Astrocyte (in vitro differentiated cells and primary cell): ENCODE results near the gene SALL2. TPM values are rescaled to one million over a fixed set of nuclear protein-coding genes. Genes with fewer than 3 reads are reported as not detected.
"Not testable (repeated sequence)": the region's sequence is repeated elsewhere in the genome, so short reads cannot be mapped to it uniquely, and the experiment has no call there.

Experiments
- DNase-seq: peaks from one replicate; pipeline ENCODE4 v3.0.0-alpha.2; 2010; ENCODE audit warnings: low read depth
- FAIRE-seq: peaks from 2 replicates; lab custom pipeline; 2011; peaks lifted over from hg19 to GRCh38; lab: Jason Lieb, UNC
- H2AFZ ChIP-seq: 2 replicates; pipeline ENCODE4 v1.6.0; 2012; ENCODE audit warnings: low read depth, low read length, inconsistent platforms
- H3K27ac ChIP-seq: 2 replicates; pipeline ENCODE4 v1.5.1; 2011; ENCODE audit warnings: low read depth, low read length, inconsistent platforms
- H3K27me3 ChIP-seq: 2 replicates; pipeline ENCODE4 v1.6.0; 2011; ENCODE audit warnings: low read length, inconsistent platforms; ENCODE audit not compliant: insufficient read depth
- H3K36me3 ChIP-seq: 2 replicates; pipeline ENCODE4 v1.5.1; 2011; ENCODE audit warnings: low read length, inconsistent platforms; ENCODE audit not compliant: insufficient read depth
- H3K4me1 ChIP-seq: 2 replicates; pipeline ENCODE4 v1.5.1; 2011; ENCODE audit warnings: low read length, inconsistent platforms; ENCODE audit not compliant: insufficient read depth
- H3K4me2 ChIP-seq: 2 replicates; pipeline ENCODE4 v1.6.0; 2012; ENCODE audit warnings: low read length, inconsistent platforms
- H3K4me3 ChIP-seq: 2 replicates; pipeline ENCODE4 v1.5.1; 2011; ENCODE audit warnings: low read depth, mild to moderate bottlenecking, low read length, inconsistent platforms; ENCODE audit not compliant: insufficient read depth
- H3K79me2 ChIP-seq: 2 replicates; pipeline ENCODE4 v1.6.0; 2012; ENCODE audit warnings: mild to moderate bottlenecking, low read length, inconsistent platforms; ENCODE audit not compliant: insufficient read depth
- H3K9ac ChIP-seq: 2 replicates; pipeline ENCODE4 v1.6.0; 2012; ENCODE audit warnings: mild to moderate bottlenecking, low read length, inconsistent platforms
- H3K9me3 ChIP-seq: 2 replicates; pipeline ENCODE4 v1.5.1; 2012; ENCODE audit warnings: low read depth, mild to moderate bottlenecking, low read length, inconsistent platforms; ENCODE audit not compliant: insufficient read depth
- H4K20me1 ChIP-seq: 2 replicates; pipeline ENCODE4 v1.6.0; 2012; ENCODE audit warnings: low read length, inconsistent platforms; ENCODE audit not compliant: insufficient read depth
- H3K27ac Mint-ChIP-seq: one replicate; pipeline ENCODE4 v1.8.0; 2021; ENCODE audit warnings: mild to moderate bottlenecking, mixed read lengths; ENCODE audit not compliant: unreplicated experiment
- H3K27me3 Mint-ChIP-seq: one replicate; pipeline ENCODE4 v1.8.0; 2021; ENCODE audit warnings: low read depth, mixed read lengths; ENCODE audit not compliant: unreplicated experiment
- H3K36me3 Mint-ChIP-seq: one replicate; pipeline ENCODE4 v1.8.0; 2021; ENCODE audit warnings: low read depth, mixed read lengths; ENCODE audit not compliant: unreplicated experiment
- H3K4me1 Mint-ChIP-seq: one replicate; pipeline ENCODE4 v1.8.0; 2021; ENCODE audit warnings: low read depth, mixed read lengths; ENCODE audit not compliant: unreplicated experiment
- H3K4me3 Mint-ChIP-seq: one replicate; pipeline ENCODE4 v1.8.0; 2021; ENCODE audit warnings: mild to moderate bottlenecking, moderate library complexity, mixed read lengths; ENCODE audit not compliant: unreplicated experiment
- H3K9me3 Mint-ChIP-seq: one replicate; pipeline ENCODE4 v1.8.0; 2021; ENCODE audit warnings: mild to moderate bottlenecking, mixed read lengths; ENCODE audit not compliant: unreplicated experiment
- CTCF ChIP-seq: IDR thresholded peaks from 2 replicates; pipeline ENCODE4 v1.5.1; 2011; ENCODE audit warnings: low read depth, mild to moderate bottlenecking, inconsistent platforms, low read length, moderate library complexity; ENCODE audit not compliant: insufficient read depth
- EZH2 ChIP-seq: IDR thresholded peaks from 2 replicates; pipeline ENCODE4 v1.6.1; 2012; ENCODE audit warnings: mild to moderate bottlenecking, low read length, inconsistent platforms; ENCODE audit not compliant: insufficient read depth
- total RNA-seq: library from RNA; stranded (reverse); gene quantifications from 2 replicates; pipeline ENCODE4 v1.2.1, GENCODE V29; 2021

SALL2 gene
- total RNA-seq, 1 donor from 2014 or later: 34.5 TPM

GRCh38 chr14:21556378-21557083, 30.4 kb upstream of the SALL2 start:
- Mint-ChIP-seq H3K27ac (peak overlapping the region; percentile 88), H3K27me3 (no peaks in the 10 kb centered on the region), H3K4me1 (peaks cover 2% of the 10 kb centered on the region), H3K9me3 (no peaks in the 10 kb centered on the region), H3K4me3 (no peak overlapping the region), H3K36me3 (peaks cover 2% of the 10 kb centered on the region)
- Histone ChIP-seq H3K9ac (no peak overlapping the region), H4K20me1 (no peaks in the 10 kb centered on the region), H3K9me3 (no peaks in the 10 kb centered on the region), H3K4me3 (no peak overlapping the region), H3K4me2 (no peak overlapping the region), H3K36me3 (no peaks in the 10 kb centered on the region), H2AFZ (no peak overlapping the region), H3K4me1 (peaks cover 4% of the 10 kb centered on the region), H3K27ac (no peak overlapping the region), H3K79me2 (no peaks in the 10 kb centered on the region), H3K27me3 (no peaks in the 10 kb centered on the region)
- DNase-seq (no peak), FAIRE-seq (no peak)
- TF ChIP-seq CTCF: no peak
- TF ChIP-seq EZH2: no peak

- no peaks in the 10 kb centered on the region for H3K79me2 ChIP-seq
- Mint-ChIP-seq H3K9me3 (peaks cover 1% of the 10 kb centered on the region), H3K4me1 (peaks cover 2% of the 10 kb centered on the region), H3K36me3 (peaks cover 2% of the 10 kb centered on the region), H3K27me3 (peaks cover 2% of the 10 kb centered on the region), H3K27ac (no peak overlapping the region), H3K4me3 (no peak overlapping the region)
- no peak overlapping the region for H2AFZ ChIP-seq
- no peak overlapping the region for H3K27ac ChIP-seq
- TF ChIP-seq CTCF (no peak), EZH2 (no peak)
- no peaks in the 10 kb centered on the region for H3K36me3 ChIP-seq
- H3K4me3 ChIP-seq: no peak overlapping the region
- FAIRE-seq: no peak
- DNase-seq: no peak
- no peak overlapping the region for H3K4me2 ChIP-seq
- no peak overlapping the region for H3K9ac ChIP-seq
- no peaks in the 10 kb centered on the region for H4K20me1 ChIP-seq
- H3K9me3 ChIP-seq: no peaks in the 10 kb centered on the region
- peaks cover 4% of the 10 kb centered on the region for H3K4me1 ChIP-seq
- no peaks in the 10 kb centered on the region for H3K27me3 ChIP-seq
Measured at GRCh38 chr14:21553266-21553665, 27.1 kb upstream of the SALL2 start.

GRCh38 chr14:21544588-21544987, 18.4 kb upstream of the SALL2 start:
- not testable (repeated sequence) for H3K79me2 ChIP-seq, H3K27me3 ChIP-seq, H3K9ac ChIP-seq, DNase-seq, FAIRE-seq, H3K4me3 Mint-ChIP-seq, H3K4me3 ChIP-seq, H3K27ac Mint-ChIP-seq, H4K20me1 ChIP-seq, H3K4me1 Mint-ChIP-seq, H3K9me3 Mint-ChIP-seq, H3K27me3 Mint-ChIP-seq, H3K27ac ChIP-seq, H3K36me3 Mint-ChIP-seq, H3K36me3 ChIP-seq, H3K4me2 ChIP-seq, H3K4me1 ChIP-seq, H3K9me3 ChIP-seq, H2AFZ ChIP-seq
